ENCODE results near the gene PRTFDC1. TPM values are rescaled to one million over a fixed set of nuclear protein-coding genes. Genes with fewer than 3 reads are reported as not detected.

PRTFDC1 gene
- total and polyA plus RNA-seq, 11 donors, result 1.9 to 13.1 (median 4.6) TPM

DNA sequence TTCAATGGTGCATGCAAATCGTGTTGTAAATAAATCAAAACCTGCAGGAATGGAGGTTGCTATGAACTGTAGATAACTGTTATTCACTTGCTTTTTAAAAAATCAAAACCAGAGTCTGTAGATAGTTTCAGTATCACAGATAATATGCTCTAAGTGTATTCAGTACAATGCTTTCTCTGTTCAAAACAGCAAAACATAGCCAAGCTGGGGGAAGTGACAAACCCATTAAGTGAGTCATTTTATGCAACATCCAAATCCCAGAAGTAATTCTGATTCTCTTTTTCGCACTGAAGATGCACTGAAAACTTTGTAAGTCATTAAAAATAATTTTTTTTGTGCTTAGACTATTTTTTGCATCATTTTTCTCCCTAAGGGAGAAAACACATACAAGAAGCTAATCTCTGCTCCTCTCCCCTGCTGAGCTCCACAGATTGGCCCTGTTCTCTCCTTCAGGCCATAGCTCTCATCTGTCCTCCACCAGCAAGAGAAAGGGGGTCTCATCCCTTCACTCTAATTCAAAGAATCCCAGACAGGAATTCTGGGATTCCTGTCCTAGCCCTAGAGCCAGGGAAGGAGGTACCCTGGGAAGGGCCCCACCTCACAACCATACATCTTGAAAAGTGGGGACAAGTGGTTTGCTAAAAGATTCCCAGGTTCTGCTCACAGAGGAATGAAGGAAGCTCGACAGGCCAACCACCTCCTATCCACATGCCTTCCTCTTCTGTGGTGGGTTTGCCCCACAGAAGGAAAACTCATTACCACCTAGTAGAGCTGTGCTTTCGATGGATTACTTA lies 4.9 kb downstream of the PRTFDC1 start:
- intact Hi-C loops (cut with DNase I), result no loop called here
- TF ChIP-seq, protein P1, sequence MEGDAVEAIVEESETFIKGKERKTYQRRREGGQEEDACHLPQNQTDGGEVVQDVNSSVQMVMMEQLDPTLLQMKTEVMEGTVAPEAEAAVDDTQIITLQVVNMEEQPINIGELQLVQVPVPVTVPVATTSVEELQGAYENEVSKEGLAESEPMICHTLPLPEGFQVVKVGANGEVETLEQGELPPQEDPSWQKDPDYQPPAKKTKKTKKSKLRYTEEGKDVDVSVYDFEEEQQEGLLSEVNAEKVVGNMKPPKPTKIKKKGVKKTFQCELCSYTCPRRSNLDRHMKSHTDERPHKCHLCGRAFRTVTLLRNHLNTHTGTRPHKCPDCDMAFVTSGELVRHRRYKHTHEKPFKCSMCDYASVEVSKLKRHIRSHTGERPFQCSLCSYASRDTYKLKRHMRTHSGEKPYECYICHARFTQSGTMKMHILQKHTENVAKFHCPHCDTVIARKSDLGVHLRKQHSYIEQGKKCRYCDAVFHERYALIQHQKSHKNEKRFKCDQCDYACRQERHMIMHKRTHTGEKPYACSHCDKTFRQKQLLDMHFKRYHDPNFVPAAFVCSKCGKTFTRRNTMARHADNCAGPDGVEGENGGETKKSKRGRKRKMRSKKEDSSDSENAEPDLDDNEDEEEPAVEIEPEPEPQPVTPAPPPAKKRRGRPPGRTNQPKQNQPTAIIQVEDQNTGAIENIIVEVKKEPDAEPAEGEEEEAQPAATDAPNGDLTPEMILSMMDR (IDR thresholded peaks at IDR 0.05), result no peak
- TF ChIP-seq POLR2A (IDR thresholded peaks at IDR 0.05), result no peak
- peaks cover 0 to 39% (median 12%) of the 10 kb centered on the region in 12 donors for H3K4me1 ChIP-seq
- 53 to 65% (median 60%) methylated on average over 4 of the region's 4 CpGs for WGBS, 4 donors
- no peaks in the 10 kb centered on the region for H3K36me3 ChIP-seq
- H3K27me3 ChIP-seq, result no peaks in the 10 kb centered on the region
- no peaks in the 10 kb centered on the region for H3K9me3 ChIP-seq
- H3K4me3 ChIP-seq, result no peak overlapping the region
- DNase-seq (no peak), ATAC-seq (peak in 3 of 4 donors; percentile 51 to 67 (median 61))
- H3K27ac ChIP-seq, result peak overlapping the region in 10 of 12 donors; percentile 6 to 89 (median 62)

DNA sequence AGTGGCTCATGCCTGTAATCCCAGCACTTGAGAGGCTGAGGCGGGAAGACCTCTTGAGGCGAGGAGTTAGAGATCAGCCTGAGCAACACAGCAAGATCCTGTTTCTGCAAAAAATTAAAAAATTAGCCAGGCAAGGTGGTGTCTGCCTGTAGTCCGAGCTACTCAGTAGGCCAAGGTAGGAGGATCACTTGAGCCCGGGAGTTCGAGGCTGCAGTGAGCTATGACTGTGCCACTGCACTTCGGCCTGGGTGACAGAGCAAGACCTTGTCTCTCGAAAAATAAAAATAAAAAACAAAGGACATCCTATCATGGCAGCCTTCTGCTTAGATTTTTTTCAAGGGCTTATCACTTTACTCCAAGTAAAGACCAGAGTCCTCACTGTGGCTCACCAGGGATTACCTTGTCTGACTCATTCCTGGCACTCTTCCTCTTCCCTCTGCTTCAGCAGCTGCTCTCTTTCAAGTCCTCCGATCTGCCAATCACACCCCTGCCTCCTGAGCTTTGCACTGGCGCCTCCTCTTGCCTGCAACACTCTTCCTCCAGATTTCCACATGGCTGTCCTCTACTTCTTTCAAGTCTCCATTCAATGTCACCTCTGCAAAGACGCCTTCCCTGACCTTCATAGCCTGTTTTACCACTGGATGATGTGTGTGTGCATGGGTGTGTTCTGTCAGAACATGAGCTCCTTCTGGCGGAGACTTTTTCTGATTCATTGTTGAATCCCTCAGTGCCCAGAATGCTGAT lies 7.7 kb downstream of the PRTFDC1 start:
- Histone ChIP-seq H3K27me3 (no peaks in the 10 kb centered on the region), H3K36me3 (no peaks in the 10 kb centered on the region), H3K4me1 (peaks cover 0 to 28% (median 5%) of the 10 kb centered on the region in 12 donors), H3K4me3 (no peak overlapping the region), H3K9me3 (no peaks in the 10 kb centered on the region), H3K27ac (no peak overlapping the region)
- intact Hi-C loops (cut with DNase I), result no loop called here
- WGBS, 4 donors, result 80 to 90% (median 88%) methylated on average over 11 of the region's 11 CpGs
- DNase-seq (peak in 2 of 5 donors; percentile 38 to 41), ATAC-seq (peak in 2 of 4 donors; percentile 57 to 69)
- TF ChIP-seq, protein P1 (IDR thresholded peaks at IDR 0.05), result no peak
- TF ChIP-seq POLR2A (IDR thresholded peaks at IDR 0.05), result no peak

DNA sequence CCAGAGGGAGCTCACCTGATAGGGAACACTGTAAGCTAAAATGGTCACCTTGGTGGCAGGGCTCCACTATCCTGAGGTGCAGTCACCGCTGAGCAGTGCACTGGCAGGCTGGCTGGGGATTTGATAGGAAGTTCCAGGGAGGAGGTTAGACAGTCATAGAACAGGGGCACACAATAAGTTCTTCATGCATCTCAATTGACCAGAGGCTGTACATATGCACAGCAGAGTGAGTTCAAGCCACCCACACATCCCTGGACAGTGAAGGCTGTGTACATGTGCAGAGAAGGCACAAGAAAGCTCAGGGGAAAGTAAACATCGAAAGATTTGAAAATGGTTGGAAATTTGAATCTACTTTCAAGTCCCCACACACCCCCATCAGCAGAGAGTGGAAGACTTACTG lies 13.9 kb downstream of the PRTFDC1 start:
- WGBS, 4 donors, result 84 to 91% (median 88%) methylated on average over 2 of the region's 2 CpGs
- intact Hi-C loops (cut with DNase I), result no loop called here

DNA sequence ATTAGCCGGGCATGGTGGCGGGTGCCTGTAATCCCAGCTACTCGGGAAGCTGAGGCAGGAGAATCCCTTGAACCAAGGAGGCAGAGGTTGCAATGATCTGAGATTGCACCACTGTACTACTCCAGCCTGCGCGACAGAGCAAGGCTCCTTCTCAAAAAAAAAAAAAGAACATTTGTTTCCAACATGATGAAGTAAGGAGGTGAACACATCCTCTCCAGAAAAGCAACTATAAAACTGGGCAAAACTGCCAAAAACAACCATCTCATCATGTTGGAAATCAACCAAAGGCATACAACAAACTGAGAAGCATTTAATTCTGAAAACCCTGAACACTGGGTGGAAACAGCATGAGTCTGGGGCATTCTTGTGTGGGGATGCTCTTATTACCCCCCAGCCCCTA lies 14.3 kb downstream of the PRTFDC1 start:
- H3K9me3 ChIP-seq, result no peaks in the 10 kb centered on the region
- no peak for TF ChIP-seq POLR2A (IDR thresholded peaks at IDR 0.05)
- TF ChIP-seq, protein P1 (IDR thresholded peaks at IDR 0.05), result no peak
- no peaks in the 10 kb centered on the region for H3K27me3 ChIP-seq
- intact Hi-C loops (cut with DNase I), result no loop called here
- DNase-seq (no peak), ATAC-seq (no peak)
- peaks cover 0 to 5% (median 0%) of the 10 kb centered on the region in 9 donors for H3K36me3 ChIP-seq
- no peak overlapping the region for H3K27ac ChIP-seq
- 88 to 96% (median 92%) methylated on average over 5 of the region's 5 CpGs for WGBS, 4 donors
- H3K4me1 ChIP-seq, result no peaks in the 10 kb centered on the region
- no peak overlapping the region for H3K4me3 ChIP-seq

More for the DNA sequence above, 13.9 kb downstream of the PRTFDC1 start:
- Histone ChIP-seq H3K9me3 (no peaks in the 10 kb centered on the region), H3K4me1 (no peaks in the 10 kb centered on the region), H3K27ac (no peak overlapping the region), H3K27me3 (no peaks in the 10 kb centered on the region), H3K36me3 (peaks cover 0 to 5% (median 0%) of the 10 kb centered on the region in 9 donors), H3K4me3 (no peak overlapping the region)
- ATAC-seq (no peak), DNase-seq (no peak)
- TF ChIP-seq POLR2A (IDR thresholded peaks at IDR 0.05), result no peak

Data from heart left ventricle (tissue), 16 donors.